Adipose tissue (tissue), 3 donors: Measurements from ENCODE around the gene GRAMD1B. TPM values are rescaled to one million over a fixed set of nuclear protein-coding genes. Genes with fewer than 3 reads are reported as not detected.

Experiments used
- H3K27ac ChIP-seq: one replicate; pipeline ENCODE4 v1.5.1; 2013; ENCODE audit warnings: low read depth, low read length
- WGBS, 3 donors: extraction: QIAGEN DNeasy Blood & Tissue Kit; methylation state at CpG; one replicate each; pipeline ENCODE4 v1.1.7; 2013; 5-methylcytosine and 5-hydroxymethylcytosine counted together
- polyA plus RNA-seq, 3 donors: library from polyadenylated mRNA; stranded (reverse); fragments of 200-250 nt; gene quantifications; one replicate each; pipeline ENCODE4 v1.2.3, GENCODE V29; 2013
- donor health status: healthy with polysubstance abuse.
- donor health status: Bipolar disorder and iron deficiency.
- donor health status: healthy.

Gene GRAMD1B
- polyA plus RNA-seq, 3 donors, result 0.34 to 1.1 (median 0.69) TPM

DNA sequence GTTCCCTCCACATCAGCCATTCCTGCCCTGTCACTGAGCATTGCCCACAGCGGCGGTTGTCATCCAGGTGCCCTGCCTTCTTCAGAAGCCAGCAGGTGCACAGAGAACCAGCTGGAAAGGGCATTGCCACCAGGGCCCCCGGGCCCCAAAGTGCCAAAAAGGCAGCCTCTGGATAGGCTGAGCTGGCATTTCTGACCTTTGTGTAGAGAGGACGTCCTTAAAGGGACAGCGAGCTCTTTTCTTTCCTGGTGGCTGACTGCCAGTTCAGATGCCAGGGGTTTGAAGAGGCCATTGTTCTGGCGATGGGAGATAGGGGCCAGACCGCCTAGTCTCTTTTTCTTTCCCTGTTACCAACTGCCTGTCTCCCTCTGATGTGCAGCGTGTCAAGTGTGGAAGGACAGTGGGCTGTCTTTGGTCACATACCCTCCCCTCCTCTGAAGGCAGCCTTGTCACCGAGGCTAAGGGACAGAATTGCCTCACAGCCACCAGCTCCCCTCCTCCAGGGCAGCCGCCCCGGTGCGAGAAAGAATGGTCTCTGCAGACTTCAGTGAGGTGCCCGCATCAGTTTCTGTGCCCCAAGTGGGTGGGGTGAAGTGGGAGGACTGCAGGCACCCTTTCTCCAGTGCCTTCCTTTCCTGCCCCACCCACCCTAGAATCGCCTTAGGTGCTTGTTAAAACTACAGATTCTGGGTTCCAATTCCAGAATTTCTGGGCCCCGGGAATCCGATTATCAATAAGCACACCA lies 114.7 kb downstream of the GRAMD1B start:
- no peak overlapping the region for H3K27ac ChIP-seq
- WGBS, 3 donors, result 65 to 87% (median 75%) methylated on average over 16 of the region's 16 CpGs

DNA sequence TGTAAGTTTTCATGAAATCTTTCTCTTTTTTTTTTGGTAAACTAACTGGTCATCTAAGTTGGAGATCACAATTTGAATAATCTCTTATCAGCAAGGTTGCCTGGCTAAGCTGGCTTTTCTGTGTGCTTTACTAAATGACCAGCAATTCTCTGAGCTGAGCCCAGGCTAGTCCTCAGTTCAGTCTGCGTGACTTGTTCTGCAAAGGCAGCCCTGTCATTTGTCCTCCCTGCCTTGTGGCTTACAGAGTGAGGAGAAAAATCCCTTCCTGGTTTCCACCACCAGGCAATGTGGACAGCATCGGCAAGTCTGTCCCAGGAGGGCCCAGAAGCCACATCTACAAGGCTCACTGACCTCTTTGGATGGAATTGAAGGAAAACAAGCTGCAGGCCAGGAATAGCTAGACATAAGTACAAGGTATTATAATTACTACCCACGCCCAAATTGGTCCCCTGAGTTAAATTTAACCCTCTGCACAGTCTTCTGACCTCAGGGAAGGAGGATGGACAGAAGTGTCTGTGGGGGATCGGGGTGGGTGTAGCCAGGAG lies 115.7 kb downstream of the GRAMD1B start:
- H3K27ac ChIP-seq, result no peak overlapping the region
- 72 to 79% (median 79%) methylated on average over 4 of the region's 4 CpGs for whole genome bisulfite sequencing, 3 donors

DNA sequence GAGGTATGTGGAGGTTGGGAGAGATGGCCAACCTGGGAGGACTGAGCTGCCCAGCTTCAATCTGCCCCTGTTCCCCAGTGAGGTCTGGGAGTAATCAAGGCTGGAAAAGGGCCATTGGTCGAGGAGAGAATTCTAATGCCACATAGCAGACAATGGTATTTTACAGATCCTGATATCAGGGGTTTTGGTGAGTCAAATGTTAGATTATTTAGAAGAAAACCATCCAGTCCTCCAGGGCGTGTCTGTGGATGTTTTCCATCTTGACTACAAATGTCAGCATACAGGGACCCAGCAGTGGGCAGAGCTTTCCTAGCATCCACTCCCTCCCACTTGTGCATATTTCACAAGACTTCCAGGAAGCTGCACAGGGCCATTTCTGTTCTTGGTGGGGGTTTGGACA lies 116.4 kb downstream of the GRAMD1B start:
- 72 to 77% (median 74%) methylated on average over 2 of the region's 2 CpGs for WGBS, 3 donors
- no peak overlapping the region for H3K27ac ChIP-seq

DNA sequence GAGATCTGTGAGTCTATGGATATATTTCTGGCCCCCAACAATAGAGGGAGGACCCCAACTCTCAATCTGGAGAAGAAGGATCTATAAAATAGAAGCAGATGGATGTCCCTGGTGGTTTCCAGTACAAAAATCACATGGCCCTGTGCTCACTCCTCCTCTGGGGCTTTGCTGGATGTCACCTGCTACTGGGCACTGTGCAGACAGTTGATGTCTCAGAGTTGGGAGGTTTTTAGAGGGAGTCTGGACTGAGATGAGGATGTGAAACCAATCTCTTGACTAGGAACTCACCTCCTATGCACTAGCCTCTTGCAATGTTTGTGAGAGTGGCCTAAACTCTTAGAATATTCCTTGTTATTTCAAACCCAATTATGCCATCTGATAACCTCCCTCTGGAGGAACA lies 117.1 kb downstream of the GRAMD1B start:
- no peak overlapping the region for H3K27ac ChIP-seq

DNA sequence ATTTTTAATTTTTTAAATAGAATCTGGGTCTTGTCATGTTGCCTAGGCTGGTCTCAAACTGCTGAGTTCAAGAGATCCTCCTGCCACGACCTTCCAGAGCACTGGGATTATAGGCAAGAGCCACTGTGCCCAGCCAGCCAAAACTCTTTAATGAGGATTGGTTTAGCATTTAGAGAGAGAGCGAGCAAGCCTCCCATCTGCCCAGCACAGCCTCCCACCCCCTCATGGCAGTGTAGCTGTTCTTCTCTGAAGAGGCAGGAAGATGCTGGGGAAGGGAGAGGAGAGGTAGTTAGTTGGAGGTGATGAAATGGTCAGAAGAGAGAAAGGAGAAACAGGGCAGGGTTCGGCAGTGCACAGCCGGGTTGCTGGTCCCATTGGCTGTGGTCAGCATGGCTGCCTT lies 118.7 kb downstream of the GRAMD1B start:
- 79 to 83% (median 83%) methylated on average over 4 of the region's 4 CpGs for WGBS, 3 donors
- no peak overlapping the region for H3K27ac ChIP-seq

DNA sequence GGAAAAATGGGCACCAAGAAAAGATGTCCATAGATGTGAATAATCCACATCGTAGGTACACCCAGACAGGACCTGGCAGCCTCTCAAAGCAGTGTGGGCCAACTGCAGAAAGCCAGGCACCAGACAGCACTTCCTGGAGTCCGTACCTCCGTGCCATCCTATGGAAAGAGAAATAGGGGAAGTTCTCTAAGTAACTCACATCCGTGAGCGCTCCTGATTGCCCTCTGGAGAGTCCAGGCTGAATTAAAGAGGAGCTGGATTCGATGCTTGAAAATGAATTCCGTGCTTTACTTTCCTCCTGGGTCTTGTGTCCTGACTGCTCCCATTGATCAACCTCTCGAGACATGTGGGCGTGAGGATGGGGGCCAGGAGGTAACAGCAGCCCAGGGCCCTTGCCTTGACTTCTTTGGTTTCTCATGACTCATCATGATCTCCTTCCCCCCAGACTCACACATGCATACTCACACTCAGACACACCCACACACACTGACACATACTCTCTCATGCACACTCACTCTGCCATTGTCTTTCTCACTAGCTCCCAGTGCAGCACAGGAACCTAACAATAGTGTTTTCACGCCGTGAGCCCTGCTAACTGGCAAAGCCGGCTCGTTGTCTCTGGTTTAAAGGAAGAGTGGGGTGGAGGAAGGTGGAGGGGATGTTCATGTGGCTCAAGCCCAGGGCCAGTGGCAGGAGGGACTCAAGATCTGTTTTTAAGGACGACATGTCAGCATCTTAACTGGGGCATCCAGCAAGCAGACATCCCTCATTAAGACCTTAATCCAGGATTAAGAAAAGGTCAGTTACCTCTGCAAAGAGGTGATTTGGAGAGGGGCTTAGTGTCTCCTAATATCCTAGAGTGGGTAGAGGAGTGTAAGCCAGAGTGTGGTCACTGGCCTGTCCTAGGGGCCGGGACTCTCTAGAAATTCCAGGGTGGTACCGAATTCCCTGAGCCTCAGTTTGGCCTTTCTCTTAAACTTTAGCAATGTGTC lies 120.2 kb downstream of the GRAMD1B start:
- H3K27ac ChIP-seq, result no peak overlapping the region
- WGBS, 3 donors, result 58 to 74% (median 63%) methylated on average over 16 of the region's 16 CpGs

DNA sequence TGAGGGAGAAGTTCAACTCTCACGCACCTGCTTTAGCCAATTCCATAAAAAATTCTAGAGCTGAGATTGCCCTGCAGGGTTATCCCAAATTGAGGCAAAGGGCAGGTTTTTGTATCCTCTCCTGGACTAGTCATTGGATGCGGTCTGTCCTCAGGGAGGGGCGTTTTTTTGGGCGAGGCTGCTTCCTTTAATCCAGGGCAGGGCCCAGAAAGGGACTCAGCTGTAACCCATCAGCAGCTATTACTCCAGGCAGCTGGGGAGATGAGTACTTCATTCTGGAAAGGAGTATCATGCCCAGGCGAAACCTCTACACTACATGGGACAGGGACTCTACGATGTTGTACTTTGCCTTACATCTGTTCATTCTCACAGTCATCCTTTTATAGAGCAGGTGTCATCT lies 121.0 kb downstream of the GRAMD1B start:
- 87 to 88% (median 88%) methylated on average over 6 of the region's 6 CpGs for WGBS, 3 donors
- H3K27ac ChIP-seq, result no peak overlapping the region

DNA sequence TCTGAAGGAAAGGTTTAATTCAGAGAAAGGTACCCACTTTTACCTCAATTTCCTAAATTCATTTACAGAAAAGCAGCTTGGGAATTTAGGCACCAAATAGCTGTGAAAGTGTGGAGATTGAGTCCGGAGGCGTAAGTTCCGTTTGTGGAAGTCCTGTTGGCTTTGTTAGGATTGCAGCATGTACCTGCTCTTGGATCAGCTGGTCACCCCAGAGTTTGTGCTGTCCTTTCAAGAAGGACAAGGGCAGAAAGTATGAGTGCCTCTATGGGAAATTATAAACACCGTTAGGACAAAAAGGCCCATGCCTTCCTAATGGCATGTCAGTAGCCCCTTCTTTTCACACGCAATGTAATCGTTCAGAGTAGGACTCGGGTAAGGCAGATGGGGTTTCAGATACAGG lies 126.6 kb downstream of the GRAMD1B start:
- WGBS, 3 donors, result 86 to 91% (median 87%) methylated on average over 7 of the region's 7 CpGs
- H3K27ac ChIP-seq, result no peak overlapping the region

DNA sequence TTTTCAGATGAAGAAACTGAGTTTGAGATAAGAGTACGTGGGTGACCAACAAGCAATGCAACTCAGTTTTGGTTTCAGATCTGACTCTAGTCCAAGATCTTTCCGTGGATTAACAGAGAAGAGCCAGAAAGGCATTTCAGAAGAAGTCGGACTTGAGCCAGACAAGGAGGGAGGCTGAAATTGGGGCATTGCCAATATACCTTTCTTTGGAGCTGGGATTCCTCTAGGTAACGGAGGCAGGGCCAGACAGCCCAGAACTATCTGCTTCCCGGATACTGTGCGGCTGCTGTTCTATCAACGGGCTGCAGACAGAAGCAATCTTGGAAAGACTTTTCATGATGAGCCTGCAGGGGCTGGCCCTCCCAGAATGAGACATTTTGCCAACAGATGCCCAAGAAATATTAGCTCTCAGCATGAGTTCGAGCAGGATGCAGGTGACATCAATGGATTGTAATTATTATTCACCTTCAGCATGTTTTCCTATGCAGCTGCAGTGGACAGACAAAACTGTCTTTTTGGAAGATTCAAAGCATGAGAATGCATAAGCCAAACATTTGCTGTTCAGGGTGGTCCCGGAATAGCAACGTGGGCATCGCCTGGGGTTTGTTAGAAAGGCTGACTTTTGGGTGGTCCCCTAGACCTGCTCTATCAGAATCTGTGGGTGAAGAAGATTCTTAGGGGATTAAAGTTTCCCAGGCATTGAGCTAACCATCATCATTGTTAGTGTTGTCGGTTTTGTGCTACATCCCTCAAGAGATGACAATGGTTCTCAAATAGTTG lies 128.7 kb downstream of the GRAMD1B start:
- WGBS, 3 donors, result 67 to 78% (median 77%) methylated on average over 12 of the region's 12 CpGs
- no peak overlapping the region for H3K27ac ChIP-seq

DNA sequence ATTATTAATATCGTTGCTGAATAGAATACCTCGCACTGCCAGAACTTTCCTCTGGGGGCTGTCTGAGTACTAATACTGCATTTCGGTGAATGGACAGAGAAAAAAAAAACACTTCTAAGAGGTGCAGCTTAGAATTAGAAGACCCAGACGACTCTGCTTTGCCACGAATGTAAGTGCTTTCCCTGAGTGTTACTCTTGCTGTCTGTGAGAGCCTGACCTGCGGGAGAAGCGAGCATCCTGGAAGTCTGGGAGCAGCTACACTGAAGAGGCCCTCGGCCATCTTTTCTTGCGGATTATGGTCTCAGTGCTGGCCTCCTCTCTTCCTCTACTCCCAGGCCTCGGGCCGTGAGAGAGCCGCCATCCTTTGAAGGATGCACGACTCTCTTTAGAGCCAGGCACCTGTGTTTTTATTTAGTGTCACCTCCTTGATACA lies 129.5 kb downstream of the GRAMD1B start:
- WGBS, 3 donors, result 22 to 38% (median 22%) methylated on average over 13 of the region's 13 CpGs
- no peak overlapping the region for H3K27ac ChIP-seq

DNA sequence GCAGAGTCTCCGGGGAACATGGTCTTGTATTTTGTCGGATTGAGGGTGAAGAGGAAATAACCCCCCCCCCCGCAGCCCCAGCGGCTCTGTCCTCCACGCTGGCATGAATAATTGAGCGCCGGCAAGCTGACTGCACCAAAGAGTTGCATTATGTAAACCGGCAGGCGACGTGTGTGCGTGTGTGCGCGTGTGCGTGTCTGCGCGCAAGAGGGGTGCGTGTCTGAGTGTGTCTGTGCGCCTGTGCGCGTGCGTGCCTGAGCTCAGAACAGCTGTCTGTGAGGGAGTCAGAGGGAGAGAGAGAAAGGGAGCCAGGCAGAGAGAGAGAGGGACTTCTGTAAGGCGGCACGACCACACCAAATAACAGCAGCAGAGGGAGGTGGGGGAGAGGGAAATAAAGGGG lies 129.9 kb downstream of the GRAMD1B start:
- H3K27ac ChIP-seq, result no peak overlapping the region
- 3 to 8% (median 4%) methylated on average over 23 of the region's 23 CpGs for WGBS, 3 donors

DNA sequence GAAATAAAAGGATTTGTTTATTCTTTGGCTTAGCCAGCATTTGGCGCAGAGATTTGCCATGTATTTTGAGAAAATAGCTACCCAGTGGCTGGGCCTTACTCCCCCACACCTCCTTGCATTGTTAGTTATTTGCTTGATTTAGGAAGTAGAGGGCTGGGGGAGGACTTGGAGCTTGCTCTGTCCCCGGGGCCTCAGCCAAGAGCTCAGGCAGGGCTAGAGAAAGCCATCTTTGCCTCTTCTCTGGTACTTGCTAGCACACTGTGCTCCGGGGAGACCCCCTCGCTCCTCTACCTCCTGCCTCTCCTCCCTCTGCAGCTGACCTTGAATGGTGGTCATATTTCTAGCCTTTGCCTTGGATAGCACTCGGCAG lies 131.3 kb downstream of the GRAMD1B start:
- 71 to 73% (median 71%) methylated on average over 5 of the region's 5 CpGs for WGBS, 3 donors
- H3K27ac ChIP-seq, result no peak overlapping the region

DNA sequence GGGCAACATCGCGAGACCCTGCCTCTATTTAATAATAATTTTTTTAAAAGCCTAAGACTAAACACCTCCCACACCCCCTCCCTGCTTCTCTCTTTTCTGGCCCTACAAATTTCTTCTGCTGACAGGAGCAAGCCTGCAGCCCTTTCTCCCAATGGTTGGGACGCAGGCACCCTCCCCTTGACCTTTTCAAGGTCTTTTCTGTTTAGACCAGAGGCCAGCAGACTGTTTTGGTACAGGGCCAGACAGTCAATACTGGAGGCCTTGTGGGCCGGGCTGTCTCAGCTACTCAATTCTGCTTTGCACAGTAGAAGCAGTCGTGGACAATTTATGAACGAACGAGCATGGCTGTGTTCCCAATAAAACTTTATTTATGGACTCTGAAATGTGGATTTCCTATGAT lies 132.1 kb downstream of the GRAMD1B start:
- WGBS, 3 donors, result 47 to 82% (median 80%) methylated on average over 7 of the region's 7 CpGs
- H3K27ac ChIP-seq, result no peak overlapping the region

DNA sequence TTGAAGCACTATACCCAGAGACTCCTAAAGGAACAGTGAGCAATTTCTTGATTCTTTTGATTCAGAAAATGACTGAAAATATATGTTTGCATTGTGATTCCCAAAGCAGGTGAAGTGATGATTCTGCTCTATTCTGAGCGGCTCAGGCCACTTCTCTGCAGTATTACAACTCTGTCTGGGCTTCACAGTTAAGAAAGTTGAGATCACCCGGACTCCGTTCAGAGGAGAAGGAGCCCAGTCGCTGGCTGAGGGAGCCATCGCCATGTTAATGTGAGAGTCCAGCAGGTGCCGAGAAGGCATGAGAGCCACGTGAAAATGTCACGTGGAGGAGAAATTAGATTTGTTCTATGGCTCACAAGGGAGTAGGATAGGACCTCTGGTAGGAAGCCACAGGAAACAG lies 132.8 kb downstream of the GRAMD1B start:
- H3K27ac ChIP-seq, result no peak overlapping the region
- WGBS, 3 donors, result 66 to 85% (median 82%) methylated on average over 8 of the region's 8 CpGs

DNA sequence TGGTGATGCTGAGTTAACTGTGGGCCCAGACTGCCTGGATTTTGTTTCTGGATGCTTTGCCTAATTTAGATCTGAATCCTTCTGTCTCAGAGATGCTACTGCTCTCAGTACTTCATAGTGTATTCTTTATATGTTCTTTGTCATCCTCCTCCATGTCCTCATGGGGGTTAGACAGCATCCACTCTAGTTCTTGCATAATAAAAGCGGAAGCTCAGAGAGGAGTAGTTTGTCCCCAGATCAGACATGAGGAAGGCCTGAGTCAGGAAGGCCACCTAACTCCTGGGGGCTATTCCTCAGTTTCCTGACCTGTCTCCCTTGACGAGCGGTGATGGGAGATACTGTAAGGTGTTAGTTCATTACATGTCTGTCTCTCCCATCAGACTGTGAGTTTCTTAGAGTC lies 134.2 kb downstream of the GRAMD1B start:
- WGBS, 3 donors, result 75 to 92% (median 77%) methylated on average over 3 of the region's 3 CpGs
- H3K27ac ChIP-seq, result no peak overlapping the region

DNA sequence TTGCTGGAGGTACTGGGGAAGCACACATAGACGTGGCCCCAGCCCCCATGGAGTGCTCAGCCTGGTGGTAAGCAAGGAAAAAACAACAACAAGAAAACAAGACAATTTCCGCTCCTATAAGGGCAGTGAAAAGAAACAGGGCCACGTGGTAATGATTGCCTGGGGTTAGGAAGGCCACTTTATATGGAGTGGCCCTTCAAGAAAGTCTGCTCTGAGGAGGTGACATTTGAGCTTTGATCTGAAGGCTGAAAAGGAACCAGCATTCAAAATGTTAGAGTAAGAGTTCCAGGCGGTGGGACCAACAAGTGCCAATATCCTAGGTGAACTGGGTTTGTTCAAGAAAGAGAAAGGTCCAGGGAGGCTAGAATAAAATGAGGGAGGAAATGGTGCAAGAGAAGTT lies 136.8 kb downstream of the GRAMD1B start:
- no peak overlapping the region for H3K27ac ChIP-seq
- 77 to 87% (median 85%) methylated on average over 4 of the region's 4 CpGs for WGBS, 3 donors

DNA sequence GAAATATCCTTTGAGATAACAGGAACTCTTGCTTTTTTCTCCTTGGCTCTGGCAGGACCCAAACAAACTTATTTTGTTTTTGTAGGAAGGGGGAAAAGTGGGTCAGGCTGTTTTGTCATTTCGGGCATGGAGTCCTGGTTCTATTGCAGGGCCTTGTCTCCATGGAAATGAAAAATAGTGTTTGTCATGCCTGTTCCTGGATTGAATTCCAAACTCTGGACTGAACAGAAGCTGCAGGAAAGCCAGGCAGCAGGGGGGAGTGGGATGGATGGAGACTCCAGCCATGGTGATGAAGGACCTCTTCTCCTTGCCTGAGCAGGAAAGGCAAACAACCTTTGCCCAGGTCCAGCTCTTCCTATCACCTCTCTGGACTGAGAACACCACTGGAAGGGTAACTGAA lies 137.4 kb downstream of the GRAMD1B start:
- H3K27ac ChIP-seq, result no peak overlapping the region
- WGBS, 3 donors, result 70 to 78% (median 77%) methylated on average over 1 of the region's 1 CpG

DNA sequence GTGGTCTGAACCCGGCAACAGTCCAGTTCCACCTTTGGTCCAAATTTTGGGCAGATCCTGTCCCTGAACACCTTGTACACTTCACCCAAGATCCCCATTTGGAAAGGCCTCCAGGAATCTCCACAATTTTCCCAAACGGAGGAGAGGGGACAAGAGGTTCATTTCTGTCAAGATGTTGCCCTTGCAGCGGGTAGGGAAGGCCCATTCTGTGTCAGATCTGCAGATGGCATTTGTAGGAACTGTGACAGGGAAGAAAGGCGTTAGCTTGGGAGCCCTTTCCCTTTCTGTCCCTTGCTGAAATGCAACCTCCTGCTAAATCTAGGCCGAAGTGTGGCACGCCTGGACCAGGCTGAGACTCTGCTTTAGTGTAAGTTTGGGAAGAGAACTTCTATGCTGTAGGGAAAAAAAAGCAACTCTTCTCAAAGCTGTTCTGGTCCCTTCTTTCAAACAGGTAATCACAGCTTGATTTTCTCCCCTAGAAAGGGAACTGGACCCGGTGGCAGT lies 138.3 kb downstream of the GRAMD1B start:
- H3K27ac ChIP-seq, result no peak overlapping the region
- 67 to 76% (median 75%) methylated on average over 7 of the region's 7 CpGs for WGBS, 3 donors
